H9 (cell line): Measurements from ENCODE around the gene OSBPL2. TPM values are rescaled to one million over a fixed set of nuclear protein-coding genes. Genes with fewer than 3 reads are reported as not detected.

Experiments used
- DNase-seq: peaks from one replicate; pipeline ENCODE4 v3.0.0-alpha.2; 2017
- H2AFZ ChIP-seq: one replicate; pipeline ENCODE4 v1.6.1; 2013; ENCODE audit warnings: mild to moderate bottlenecking, low read length, control low read depth, moderate library complexity
- H2AK5ac ChIP-seq: 2 replicates; pipeline ENCODE4 v1.6.1; 2013; ENCODE audit warnings: low read length, control low read depth, mixed read lengths; ENCODE audit not compliant: insufficient read length
- H2BK120ac ChIP-seq: one replicate; pipeline ENCODE4 v1.6.1; 2013; ENCODE audit warnings: low read depth, mild to moderate bottlenecking, low read length, control low read depth, inconsistent platforms; ENCODE audit not compliant: poor library complexity, severe bottlenecking
- H2BK12ac ChIP-seq: 2 replicates; pipeline ENCODE4 v1.6.1; 2013; ENCODE audit warnings: low read length, control low read depth, mixed read lengths, low read depth; ENCODE audit not compliant: insufficient read length
- H2BK15ac ChIP-seq: 2 replicates; pipeline ENCODE4 v1.6.1; 2013; ENCODE audit warnings: low read depth, low read length, control low read depth
- H2BK20ac ChIP-seq: one replicate; pipeline ENCODE4 v1.6.1; 2013; ENCODE audit warnings: low read depth, mild to moderate bottlenecking, low read length, control low read depth, inconsistent platforms; ENCODE audit not compliant: poor library complexity, severe bottlenecking
- H2BK5ac ChIP-seq: 2 replicates; pipeline ENCODE4 v1.6.1; 2013; ENCODE audit warnings: low read length, control low read depth, mixed read lengths; ENCODE audit not compliant: insufficient read length
- H3K14ac ChIP-seq: 2 replicates; pipeline ENCODE4 v1.6.1; 2013; ENCODE audit warnings: low read length, control low read depth; ENCODE audit not compliant: insufficient read depth
- H3K18ac ChIP-seq: 2 replicates; pipeline ENCODE4 v1.6.1; 2013; ENCODE audit warnings: low read depth, mild to moderate bottlenecking, mixed read lengths, low read length, control low read depth; ENCODE audit not compliant: insufficient read length
- H3K23ac ChIP-seq: 2 replicates; pipeline ENCODE4 v1.6.1; 2013; ENCODE audit warnings: low read length, control low read depth, mixed read lengths, low read depth; ENCODE audit not compliant: insufficient read length
- H3K23me2 ChIP-seq: 2 replicates; pipeline ENCODE4 v1.6.1; 2013; ENCODE audit warnings: low read depth, mild to moderate bottlenecking, mixed read lengths, low read length, control low read depth; ENCODE audit not compliant: insufficient read length, poor library complexity, severe bottlenecking
- H3K27ac ChIP-seq: 2 replicates; pipeline ENCODE4 v1.5.1; 2013; ENCODE audit warnings: low read length, control low read depth, mixed read lengths, low read depth; ENCODE audit not compliant: insufficient read length
- H3K27me3 ChIP-seq: 2 replicates; pipeline ENCODE4 v1.6.1; 2013; ENCODE audit warnings: low read length, control low read depth, inconsistent platforms; ENCODE audit not compliant: insufficient read depth
- H3K4ac ChIP-seq: 2 replicates; pipeline ENCODE4 v1.6.1; 2013; ENCODE audit warnings: low read depth, mild to moderate bottlenecking, control low read depth, inconsistent platforms, low read length, moderate library complexity
- H3K4me1 ChIP-seq: 2 replicates; pipeline ENCODE4 v1.6.1; 2013; ENCODE audit warnings: low read length, control low read depth, inconsistent platforms; ENCODE audit not compliant: insufficient read depth
- H3K4me2 ChIP-seq: 2 replicates; pipeline ENCODE4 v1.6.1; 2013; ENCODE audit warnings: low read length, control low read depth, mixed read lengths; ENCODE audit not compliant: insufficient read length, insufficient read depth
- H3K56ac ChIP-seq: 2 replicates; pipeline ENCODE4 v1.6.1; 2013; ENCODE audit warnings: low read depth, mild to moderate bottlenecking, mixed read lengths, low read length, control low read depth; ENCODE audit not compliant: insufficient read length
- H3K79me1 ChIP-seq: 2 replicates; pipeline ENCODE4 v1.6.1; 2013; ENCODE audit warnings: low read depth, mild to moderate bottlenecking, moderate library complexity, low read length, control low read depth, inconsistent platforms; ENCODE audit not compliant: insufficient read depth, poor library complexity, severe bottlenecking
- H3K79me2 ChIP-seq: 2 replicates; pipeline ENCODE4 v1.6.1; 2013; ENCODE audit warnings: low read length, control low read depth, inconsistent platforms; ENCODE audit not compliant: insufficient read depth
- H3K9ac ChIP-seq: 2 replicates; pipeline ENCODE4 v1.6.1; 2013; ENCODE audit warnings: low read length, control low read depth, mixed read lengths; ENCODE audit not compliant: insufficient read length; ENCODE audit errors: extremely low read depth
- H3K9me3 ChIP-seq: one replicate; pipeline ENCODE4 v1.6.1; 2013; ENCODE audit warnings: low read depth, low read length, inconsistent platforms; ENCODE audit not compliant: control insufficient read depth
- H3T11ph ChIP-seq: one replicate; pipeline ENCODE4 v1.6.1; 2013; ENCODE audit warnings: mild to moderate bottlenecking, low read length, control low read depth, inconsistent platforms
- H4K20me1 ChIP-seq: one replicate; pipeline ENCODE4 v1.6.1; 2013; ENCODE audit not compliant: control insufficient read depth, insufficient read length, insufficient read depth
- H4K5ac ChIP-seq: 2 replicates; pipeline ENCODE4 v1.6.1; 2013; ENCODE audit warnings: low read depth, mild to moderate bottlenecking, mixed read lengths, low read length, control low read depth; ENCODE audit not compliant: insufficient read length
- H4K8ac ChIP-seq: replicated peaks from 2 replicates; pipeline ENCODE4 v1.6.1; 2013; ENCODE audit warnings: low read length, control low read depth, mixed read lengths, low read depth; ENCODE audit not compliant: insufficient read length
- H4K91ac ChIP-seq: 2 replicates; pipeline ENCODE4 v1.6.1; 2013; ENCODE audit warnings: low read depth, mild to moderate bottlenecking, moderate library complexity, mixed read lengths, low read length, control low read depth; ENCODE audit not compliant: insufficient read length
- H3K27ac Mint-ChIP-seq, 3 experiments: 2 replicates in 2 of 3; 3 replicates in 1 of 3; pipeline ENCODE4 v1.8.0; 2020 to 2021; ENCODE audit warnings: mixed read lengths in 3 of 3, mild to moderate bottlenecking in 1 of 3, moderate library complexity in 1 of 3
- H3K27me3 Mint-ChIP-seq: 2 replicates; pipeline ENCODE4 v1.8.0; 2021; ENCODE audit warnings: low read depth, mild to moderate bottlenecking, moderate library complexity, mixed read lengths
- H3K36me3 Mint-ChIP-seq, 3 experiments: 2 replicates in 2 of 3; 3 replicates in 1 of 3; pipeline ENCODE4 v1.8.0; 2020 to 2021; ENCODE audit warnings: low read depth in 3 of 3, mixed read lengths in 3 of 3; ENCODE audit not compliant: insufficient read depth in 1 of 3
- H3K4me1 Mint-ChIP-seq, 2 experiments: 2 replicates each; pipeline ENCODE4 v1.8.0; 2020; ENCODE audit warnings: mixed read lengths in 2 of 2
- H3K4me3 Mint-ChIP-seq, 2 experiments: 2 replicates in 1 of 2; 3 replicates in 1 of 2; pipeline ENCODE4 v1.8.0; 2020 to 2021; ENCODE audit warnings: mild to moderate bottlenecking in 2 of 2, mixed read lengths in 2 of 2, moderate library complexity in 1 of 2
- H3K9me3 Mint-ChIP-seq, 2 experiments: 2 replicates in 1 of 2; 3 replicates in 1 of 2; pipeline ENCODE4 v1.8.0; 2020; ENCODE audit warnings: mild to moderate bottlenecking in 2 of 2, mixed read lengths in 2 of 2, moderate library complexity in 1 of 2
- CTCF ChIP-seq: fragments of 200-600 bp; sonication (generic); conservative IDR thresholded peaks from 3 replicates; pipeline ENCODE4 v1.8.0; 2021; ENCODE audit warnings: antibody characterized with exemption, mild to moderate bottlenecking
- WGBS: extraction: QIAGEN DNeasy Blood & Tissue Kit; methylation state at CpG from one replicate; pipeline ENCODE4 v1.1.7; 2013; ENCODE audit warnings: missing lambda C conversion rate, low lambda C conversion rate, mixed read lengths; ENCODE audit not compliant: insufficient read length; ENCODE audit errors: extremely low coverage; 5-methylcytosine and 5-hydroxymethylcytosine counted together
- total RNA-seq: library from RNA; stranded (reverse); gene quantifications from 2 replicates; pipeline ENCODE4 v1.2.1, GENCODE V29; 2021

The OSBPL2 gene
- total RNA-seq, 1 experiment from 2014 or later = 47.3 TPM

GRCh38 chr20:62287759-62288534, 49.6 kb downstream of the OSBPL2 start:
- no peak overlapping the region for H3T11ph ChIP-seq
- no peak overlapping the region for H3K9ac ChIP-seq
- no peaks in the 10 kb centered on the region for H3K4me1 Mint-ChIP-seq
- H3K4ac ChIP-seq = no peak overlapping the region
- no peak overlapping the region for H2BK12ac ChIP-seq
- H3K9me3 ChIP-seq = no peaks in the 10 kb centered on the region
- H3K9me3 Mint-ChIP-seq = no peaks in the 10 kb centered on the region; a peak in 1 of 5 replicates
- DNase-seq = no peak
- TF ChIP-seq CTCF = no peak
- H3K79me1 ChIP-seq = no peaks in the 10 kb centered on the region
- no peak overlapping the region for H2BK20ac ChIP-seq
- H3K27ac ChIP-seq = no peak overlapping the region
- H2BK15ac ChIP-seq = no peak overlapping the region
- H3K79me2 ChIP-seq = no peaks in the 10 kb centered on the region
- H3K23ac ChIP-seq = no peak overlapping the region
- no peak overlapping the region for H2AFZ ChIP-seq
- H3K4me2 ChIP-seq = no peak overlapping the region
- H3K14ac ChIP-seq = no peak overlapping the region
- no peaks in the 10 kb centered on the region for H3K23me2 ChIP-seq
- no peak overlapping the region for H4K8ac ChIP-seq
- peak overlapping the region in 1 of 3 experiments; percentile 61; a peak in 1 of 7 replicates for H3K27ac Mint-ChIP-seq
- H3K4me1 ChIP-seq = no peaks in the 10 kb centered on the region
- no peak overlapping the region for H4K5ac ChIP-seq
- peaks cover 10 to 52% (median 35%) of the 10 kb centered on the region in 3 experiments; a peak in 6 of 7 replicates for H3K36me3 Mint-ChIP-seq
- no peak overlapping the region for H3K18ac ChIP-seq
- no peak overlapping the region for H2BK120ac ChIP-seq
- H4K20me1 ChIP-seq = peaks cover 3% of the 10 kb centered on the region
- H3K27me3 Mint-ChIP-seq = no peaks in the 10 kb centered on the region
- WGBS = no CpG with 5 or more reads among the region's 12 CpGs
- no peaks in the 10 kb centered on the region for H3K27me3 ChIP-seq
- H3K4me3 Mint-ChIP-seq = no peak overlapping the region
- H2BK5ac ChIP-seq = no peak overlapping the region
- no peak overlapping the region for H3K56ac ChIP-seq
- no peak overlapping the region for H4K91ac ChIP-seq
- no peak overlapping the region for H2AK5ac ChIP-seq
